Upper lobe of right lung (tissue), 1 donor: ENCODE measurements around the gene SORD. TPM values are rescaled to one million over a fixed set of nuclear protein-coding genes. Genes with fewer than 3 reads are reported as not detected.
"Not testable (repeated sequence)": the region's sequence is repeated elsewhere in the genome, so short reads cannot be mapped to it uniquely, and the experiment has no call there.

ENCODE experiments used
- ATAC-seq: fragments of 200-7000 bp; cut with Tn5 transposase; one replicate; pipeline ENCODE4 v1.9.1; 2020; ENCODE audit warnings: mild to moderate bottlenecking, moderate library complexity
- DNase-seq: peaks from one replicate; pipeline ENCODE4 v3.0.0-alpha.2; 2020
- H3K27ac ChIP-seq: fragments of 200-600 bp; one replicate; pipeline ENCODE4 v1.8.0; 2022
- H3K27me3 ChIP-seq: fragments of 200-600 bp; one replicate; pipeline ENCODE4 v1.8.0; 2022; ENCODE audit warnings: mild to moderate bottlenecking
- H3K36me3 ChIP-seq: fragments of 200-600 bp; one replicate; pipeline ENCODE4 v1.8.0; 2022
- H3K4me1 ChIP-seq: fragments of 200-600 bp; one replicate; pipeline ENCODE4 v1.8.0; 2022
- H3K4me3 ChIP-seq: fragments of 200-600 bp; one replicate; pipeline ENCODE4 v1.8.0; 2022; ENCODE audit warnings: mild to moderate bottlenecking
- H3K9me3 ChIP-seq: fragments of 200-600 bp; one replicate; pipeline ENCODE4 v1.8.0; 2022
- intact Hi-C: fragments of 100-400 bp; cut with DNase I; formaldehyde crosslinking; loops from one replicate; pipeline ENCODE4 v1.11.0; 2022
- total RNA-seq: library from RNA; stranded (reverse); fragmentation: NEBNext Ultra II Directional; extraction: Animal tissue kit (Norgen Biotek cat#: 25700); gene quantifications from one replicate; pipeline ENCODE4 v1.2.1, GENCODE V29; 2021
- TF ChIP-seq, protein P1 (sequence below): fragments of 200-600 bp; IDR thresholded peaks from one replicate; pipeline ENCODE4 v1.8.0; 2022; ENCODE audit warnings: antibody characterized with exemption
- donor health status: DM: no; HTN: yes; CAD: no; lungs with severe emphysema.

The SORD gene
- total RNA-seq, 1 donor from 2014 or later: 7.3 TPM

DNA sequence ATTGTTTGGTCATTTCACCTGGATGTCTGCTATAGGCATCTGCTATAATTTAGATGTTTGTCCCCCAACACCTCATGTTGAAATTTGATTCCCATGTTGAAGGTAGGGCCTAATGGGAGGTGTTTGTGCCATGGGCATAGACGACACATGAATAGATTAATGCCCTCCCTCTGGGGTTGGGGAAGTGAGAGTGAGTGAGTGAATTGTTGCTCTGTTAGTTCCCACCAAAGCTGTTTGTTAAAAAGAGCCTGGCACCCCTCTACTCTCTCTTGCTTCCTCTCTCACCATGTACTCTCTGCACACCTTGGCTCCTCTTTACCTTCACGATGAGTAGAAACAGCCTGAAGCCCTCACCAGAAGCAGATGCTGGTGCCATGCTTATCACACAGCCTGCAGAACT, 23.9 kb upstream of the SORD start:
- ATAC-seq (no peak), DNase-seq (no peak)
- Histone ChIP-seq H3K4me3 (no peak overlapping the region), H3K9me3 (no peaks in the 10 kb centered on the region), H3K36me3 (no peaks in the 10 kb centered on the region), H3K27ac (no peak overlapping the region), H3K4me1 (no peaks in the 10 kb centered on the region), H3K27me3 (no peaks in the 10 kb centered on the region)
- intact Hi-C loops: no loop called here
- TF ChIP-seq, protein P1, sequence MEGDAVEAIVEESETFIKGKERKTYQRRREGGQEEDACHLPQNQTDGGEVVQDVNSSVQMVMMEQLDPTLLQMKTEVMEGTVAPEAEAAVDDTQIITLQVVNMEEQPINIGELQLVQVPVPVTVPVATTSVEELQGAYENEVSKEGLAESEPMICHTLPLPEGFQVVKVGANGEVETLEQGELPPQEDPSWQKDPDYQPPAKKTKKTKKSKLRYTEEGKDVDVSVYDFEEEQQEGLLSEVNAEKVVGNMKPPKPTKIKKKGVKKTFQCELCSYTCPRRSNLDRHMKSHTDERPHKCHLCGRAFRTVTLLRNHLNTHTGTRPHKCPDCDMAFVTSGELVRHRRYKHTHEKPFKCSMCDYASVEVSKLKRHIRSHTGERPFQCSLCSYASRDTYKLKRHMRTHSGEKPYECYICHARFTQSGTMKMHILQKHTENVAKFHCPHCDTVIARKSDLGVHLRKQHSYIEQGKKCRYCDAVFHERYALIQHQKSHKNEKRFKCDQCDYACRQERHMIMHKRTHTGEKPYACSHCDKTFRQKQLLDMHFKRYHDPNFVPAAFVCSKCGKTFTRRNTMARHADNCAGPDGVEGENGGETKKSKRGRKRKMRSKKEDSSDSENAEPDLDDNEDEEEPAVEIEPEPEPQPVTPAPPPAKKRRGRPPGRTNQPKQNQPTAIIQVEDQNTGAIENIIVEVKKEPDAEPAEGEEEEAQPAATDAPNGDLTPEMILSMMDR: no peak

DNA sequence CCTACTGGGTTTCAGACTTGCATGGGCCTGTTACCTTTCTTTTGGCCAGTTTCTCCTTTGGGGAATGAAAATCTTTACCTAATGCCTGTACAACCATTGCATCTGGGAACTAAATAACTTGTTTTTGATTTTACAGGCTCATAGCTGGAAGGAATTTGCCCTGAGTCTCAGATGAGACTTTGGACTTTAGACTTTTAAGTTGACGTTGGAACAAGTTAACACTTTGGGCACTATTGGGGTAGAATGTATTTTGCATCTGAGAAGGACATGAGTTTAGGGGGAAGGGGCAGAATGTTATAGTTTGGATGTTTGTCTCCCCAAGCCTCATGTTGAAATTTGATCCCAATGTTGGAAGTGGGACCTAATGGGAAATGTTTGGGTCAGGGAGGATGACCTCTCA, 21.8 kb upstream of the SORD start:
- H3K27ac ChIP-seq, H3K4me1 ChIP-seq, H3K9me3 ChIP-seq, H3K4me3 ChIP-seq, intact Hi-C loops, DNase-seq, H3K27me3 ChIP-seq, H3K36me3 ChIP-seq, ATAC-seq: not testable (repeated sequence)

DNA sequence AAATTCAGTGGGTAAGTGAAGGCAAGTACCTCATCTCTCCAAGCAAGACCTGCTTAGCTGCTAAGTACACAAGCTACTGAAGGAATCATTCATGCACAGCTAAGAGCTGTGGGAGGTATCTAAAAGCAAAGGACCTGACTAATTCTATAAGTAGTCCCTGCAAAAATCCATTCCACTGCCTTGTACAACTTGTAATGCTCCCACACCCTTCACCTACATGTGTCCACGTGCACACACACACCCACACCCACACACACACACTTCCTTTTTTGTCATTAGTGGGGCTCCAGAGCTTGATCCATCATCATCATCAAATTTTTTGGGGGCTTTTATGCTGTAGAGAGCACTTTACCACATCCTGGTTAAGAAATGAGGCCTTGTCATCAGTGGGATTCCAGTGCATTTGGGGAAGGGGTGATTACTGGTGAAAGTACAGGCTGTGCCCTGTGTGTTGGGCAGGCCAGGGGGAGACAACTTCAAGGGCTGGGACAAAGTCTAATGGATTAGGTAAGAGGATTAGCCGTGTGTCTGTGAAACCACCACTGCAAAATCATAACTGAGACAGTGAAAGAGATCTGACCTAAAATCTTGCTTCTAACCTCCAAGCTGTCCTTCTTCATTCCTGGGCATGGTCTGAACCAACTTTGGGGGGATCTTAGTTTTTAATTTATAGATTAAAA, 19.1 kb upstream of the SORD start:
- H3K9me3 ChIP-seq, H3K27me3 ChIP-seq, DNase-seq, H3K4me3 ChIP-seq, H3K27ac ChIP-seq, intact Hi-C loops, H3K36me3 ChIP-seq, H3K4me1 ChIP-seq: not testable (repeated sequence)
- peak; percentile 62 for ATAC-seq

DNA sequence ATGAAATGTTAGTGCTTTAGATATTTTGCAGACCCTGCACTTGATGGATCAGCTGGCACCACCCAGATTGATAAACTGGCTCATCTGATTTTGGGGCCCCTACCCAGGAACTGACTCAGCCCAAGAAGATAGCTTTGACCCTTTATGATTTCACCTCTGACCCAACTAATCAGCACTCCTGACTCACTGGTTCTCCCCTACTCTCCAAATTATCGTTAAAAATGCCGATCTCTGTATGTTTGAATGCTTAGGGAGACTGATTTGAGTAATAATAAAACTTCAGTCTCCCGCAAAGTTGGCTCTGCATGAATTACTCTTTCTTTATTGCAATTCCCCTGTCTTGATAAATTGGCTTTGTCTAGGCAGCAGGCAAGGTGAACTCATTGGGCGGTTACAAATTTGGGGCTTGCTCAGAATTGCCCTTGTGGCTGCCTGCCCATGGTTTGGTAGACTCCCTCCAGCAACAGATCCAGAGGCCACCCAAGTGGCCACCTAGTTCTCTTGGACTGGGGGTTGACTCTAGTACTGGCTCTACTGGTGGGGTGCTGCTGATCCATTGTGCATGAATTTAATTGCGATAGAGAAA, 18.3 kb upstream of the SORD start:
- H3K36me3 ChIP-seq, intact Hi-C loops, DNase-seq, H3K27ac ChIP-seq, ATAC-seq, H3K9me3 ChIP-seq, H3K4me1 ChIP-seq, H3K4me3 ChIP-seq, H3K27me3 ChIP-seq: not testable (repeated sequence)

DNA sequence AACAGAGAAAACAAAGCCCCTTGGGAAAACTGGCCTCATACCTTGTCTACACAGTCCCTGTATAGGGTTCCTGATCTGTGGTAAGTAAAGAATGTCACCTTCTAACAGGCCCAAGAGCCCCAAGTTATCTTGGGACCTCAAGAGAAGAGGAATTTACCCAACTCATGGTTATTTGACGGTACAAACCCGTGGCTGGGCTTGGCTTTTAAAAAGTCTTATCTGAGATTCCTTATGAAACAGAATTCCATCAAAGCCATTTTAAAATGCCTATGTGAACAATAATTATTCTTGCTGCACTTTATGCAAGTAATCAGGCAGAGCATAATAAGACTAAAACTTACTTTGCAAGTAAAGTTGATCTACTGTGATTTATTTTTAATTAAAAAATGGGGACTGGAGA, 13.9 kb upstream of the SORD start:
- Histone ChIP-seq H3K27ac (no peak overlapping the region), H3K9me3 (no peaks in the 10 kb centered on the region), H3K4me3 (no peak overlapping the region), H3K4me1 (no peaks in the 10 kb centered on the region), H3K27me3 (no peaks in the 10 kb centered on the region), H3K36me3 (no peaks in the 10 kb centered on the region)
- DNase-seq (no peak), ATAC-seq (no peak)
- intact Hi-C loops: no loop called here
- TF ChIP-seq, protein P1: no peak

DNA sequence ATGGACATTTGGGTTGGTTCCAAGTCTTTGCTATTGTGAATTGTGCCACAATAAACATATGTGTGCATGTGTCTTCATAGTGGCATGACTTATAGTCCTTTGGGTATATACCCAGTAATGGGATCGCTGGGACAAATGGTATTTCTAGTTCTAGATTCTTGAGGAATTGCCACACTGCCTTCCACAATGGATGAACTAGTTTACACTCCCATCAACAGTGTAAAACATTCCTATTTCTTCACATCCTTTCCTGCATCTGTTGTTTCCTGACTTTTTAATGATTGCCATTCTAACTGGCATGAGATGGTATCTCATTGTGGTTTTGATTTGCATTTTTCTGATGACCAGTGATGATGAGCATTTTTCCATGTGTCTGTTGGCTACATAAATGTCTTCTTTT, 7.9 kb upstream of the SORD start:
- H3K27me3 ChIP-seq, DNase-seq, H3K36me3 ChIP-seq, H3K4me1 ChIP-seq, H3K4me3 ChIP-seq, H3K9me3 ChIP-seq, H3K27ac ChIP-seq, ATAC-seq, intact Hi-C loops: not testable (repeated sequence)

DNA sequence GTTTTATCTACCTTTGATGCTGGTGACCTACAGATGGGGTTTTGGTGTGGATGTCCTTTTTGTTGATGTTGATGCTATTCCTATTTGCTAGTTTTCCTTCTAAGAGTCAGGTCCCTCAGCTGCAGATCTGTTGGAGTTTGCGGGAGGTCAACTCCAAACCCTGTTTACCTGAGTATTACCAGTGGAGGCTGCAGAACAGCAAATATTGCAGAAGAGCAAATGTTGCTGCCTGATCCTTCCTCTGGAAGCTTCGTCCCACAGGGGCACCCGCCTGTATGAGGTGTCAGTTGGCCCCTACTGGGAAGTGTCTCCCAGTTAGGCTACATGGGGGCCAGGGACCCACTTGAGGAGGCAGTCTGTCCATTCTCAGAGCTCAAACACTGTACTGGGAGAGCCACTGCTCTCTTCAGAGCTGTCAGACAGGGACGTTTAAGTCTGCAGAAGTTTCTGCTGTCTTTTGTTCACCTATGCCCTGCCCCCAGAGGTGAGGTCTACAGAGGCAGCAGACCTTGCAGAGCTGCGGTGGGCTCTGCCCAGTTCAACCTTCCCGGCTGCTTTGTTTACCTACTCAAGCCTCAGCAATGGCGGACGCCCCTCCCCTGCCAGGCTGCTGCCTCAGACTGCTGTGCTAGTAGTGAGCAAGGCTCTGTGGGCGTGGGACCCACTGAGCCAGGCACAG, 2.6 kb upstream of the SORD start:
- H3K36me3 ChIP-seq, intact Hi-C loops, H3K9me3 ChIP-seq, ATAC-seq, H3K27ac ChIP-seq, H3K27me3 ChIP-seq, H3K4me1 ChIP-seq, H3K4me3 ChIP-seq, DNase-seq: not testable (repeated sequence)

DNA sequence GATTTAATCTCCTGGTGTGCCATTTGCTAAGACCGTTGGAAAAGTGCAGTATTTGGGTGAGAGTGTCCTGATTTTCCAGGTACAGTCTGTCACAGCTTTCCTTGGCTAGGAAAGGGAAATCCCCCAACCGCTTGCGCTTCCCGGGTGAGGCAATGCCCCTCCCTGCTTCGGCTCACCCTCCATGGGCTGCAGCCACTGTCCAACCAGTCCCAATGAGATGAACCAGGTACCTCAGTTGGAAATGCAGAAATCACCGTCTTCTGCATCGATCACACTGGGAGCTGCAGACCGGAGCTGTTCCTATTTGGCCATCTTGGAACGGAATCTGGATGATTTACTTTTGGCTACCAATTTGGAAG, 2.1 kb upstream of the SORD start:
- H3K9me3 ChIP-seq, H3K27me3 ChIP-seq, H3K4me3 ChIP-seq, H3K36me3 ChIP-seq, ATAC-seq, intact Hi-C loops, H3K27ac ChIP-seq, H3K4me1 ChIP-seq, DNase-seq: not testable (repeated sequence)
